GM19452 (cell line): ENCODE data around the gene ZFP82.

ENCODE experiments used
- ATAC-seq: cut with Tn5 transposase; IDR thresholded peaks from one replicate; pipeline ENCODE4 v1.9.1; 2021; ENCODE audit not compliant: unreplicated experiment

ZFP82 gene

DNA sequence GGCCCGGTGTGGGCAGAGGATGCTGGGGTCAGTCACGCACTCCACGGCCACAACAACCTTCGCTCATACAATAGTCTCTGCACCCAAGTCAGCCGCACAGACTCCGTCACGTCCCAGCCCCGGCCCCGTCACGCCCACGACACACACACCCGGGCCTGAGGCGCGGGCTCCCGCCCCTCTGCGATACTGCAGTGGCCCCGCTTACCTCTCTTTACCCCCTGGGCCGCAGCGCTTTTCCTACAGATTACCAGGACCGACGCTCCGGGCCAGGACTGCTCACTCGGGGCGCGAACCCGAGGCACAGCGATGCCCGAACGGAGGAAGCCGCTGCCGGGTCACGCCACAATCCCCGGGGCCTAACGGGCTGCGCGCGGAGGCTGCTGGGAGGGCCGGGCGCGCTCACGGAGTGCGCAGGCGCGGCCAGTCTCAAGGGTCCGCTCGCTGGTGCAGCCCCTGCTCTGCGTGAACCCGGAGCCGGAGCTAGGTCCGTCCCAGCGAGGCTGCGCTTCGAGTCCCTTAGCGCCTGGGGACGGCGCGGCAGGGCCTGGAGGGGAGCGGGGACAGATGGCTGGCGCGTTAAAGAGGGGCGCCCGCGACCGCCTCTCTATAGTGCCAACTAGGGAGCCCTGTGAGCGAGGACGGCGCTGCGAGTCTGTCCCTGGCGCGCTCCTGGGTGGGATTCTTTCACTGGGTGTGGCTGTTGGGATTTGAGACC, at the start of gene ZFP82:
ZFP82 (minus strand) TSS at position 358 of the 715 bp plus-strand sequence. CDS start 8,855 bp downstream, outside the sequence.
- peak; percentile 79 for ATAC-seq

DNA sequence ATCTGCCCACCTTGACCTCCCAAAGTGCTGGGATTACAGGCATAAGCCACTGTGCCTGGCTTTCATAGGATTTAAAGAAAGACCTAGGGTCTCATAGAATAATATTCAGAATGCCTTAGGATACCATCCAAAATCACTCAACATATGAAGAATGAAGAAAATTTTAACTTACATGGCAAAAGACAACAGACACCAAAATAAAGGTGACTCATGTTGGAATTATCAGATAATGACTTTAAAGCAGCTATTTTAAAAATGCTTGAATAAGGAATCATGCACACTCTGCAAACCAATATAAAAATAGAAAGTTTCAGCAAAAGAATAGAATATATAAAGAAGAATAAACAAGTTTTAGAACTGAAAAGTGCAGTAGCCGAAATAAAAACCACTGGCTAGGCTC, 41.6 kb upstream of the ZFP82 start:
- no peak for ATAC-seq

DNA sequence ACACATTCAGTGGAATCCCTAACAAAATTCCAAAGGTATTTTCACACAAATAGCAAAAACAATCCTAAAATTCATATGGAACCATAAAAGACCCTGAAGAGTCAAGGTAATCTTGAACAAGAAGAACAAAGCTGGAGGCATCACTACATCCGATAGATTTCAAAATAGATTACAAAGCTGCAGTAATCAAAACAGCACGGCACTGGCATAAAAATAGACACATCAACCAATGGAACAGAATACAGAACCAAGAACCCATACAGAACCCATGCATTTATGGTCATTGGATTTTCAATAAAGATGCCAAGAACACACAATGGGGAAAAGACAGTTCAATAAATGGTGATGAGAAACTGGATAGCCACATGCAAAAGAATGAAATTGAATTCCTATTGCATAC, 38.4 kb upstream of the ZFP82 start:
- ATAC-seq = no peak

DNA sequence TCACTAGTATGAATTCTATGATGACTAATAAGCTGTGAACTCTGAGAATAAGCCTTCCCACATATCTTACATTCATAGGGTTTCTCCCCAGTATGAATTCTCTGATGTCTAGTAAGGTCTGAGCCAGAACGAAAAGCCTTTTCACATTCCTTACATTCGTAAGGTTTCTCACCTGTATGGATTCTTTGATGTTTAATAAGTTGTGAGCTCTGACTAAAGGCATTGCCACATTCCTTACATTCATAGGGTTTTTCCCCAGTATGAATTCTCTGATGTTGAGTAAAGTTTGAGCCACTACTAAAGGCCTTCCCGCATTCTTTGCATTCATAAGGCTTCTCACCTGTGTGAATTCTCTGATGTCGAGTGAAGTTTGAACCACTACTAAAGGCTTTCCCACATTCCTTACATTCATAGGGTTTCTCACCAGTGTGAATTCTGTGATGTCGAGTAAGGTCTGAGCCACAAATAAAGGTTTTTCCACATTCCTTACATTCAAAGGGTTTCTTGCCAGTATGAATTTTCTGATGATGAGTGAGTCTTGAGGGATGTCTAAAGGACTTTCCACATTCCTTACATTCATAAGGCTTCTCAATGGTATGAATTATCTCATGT, 30.7 kb upstream of the ZFP82 start:
- no peak for ATAC-seq

DNA sequence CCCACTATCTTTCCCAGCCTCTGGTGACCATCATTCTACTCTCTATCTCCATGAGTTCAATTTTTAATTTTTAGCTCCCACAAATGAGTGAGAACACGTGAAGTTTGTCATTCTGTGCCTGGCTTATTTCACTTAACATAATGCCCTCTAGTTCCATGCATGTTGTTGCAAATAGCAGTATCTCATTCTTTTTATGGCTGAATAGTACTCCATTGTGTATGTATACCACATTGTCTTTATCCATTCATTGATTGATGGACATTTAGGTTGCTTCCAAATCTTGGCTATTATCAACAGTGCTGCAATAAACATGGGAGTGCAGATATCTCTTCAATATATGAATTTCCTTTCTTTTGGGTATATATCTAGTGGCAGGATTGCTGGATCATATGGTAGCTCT, 22.9 kb upstream of the ZFP82 start:
- ATAC-seq = no peak

DNA sequence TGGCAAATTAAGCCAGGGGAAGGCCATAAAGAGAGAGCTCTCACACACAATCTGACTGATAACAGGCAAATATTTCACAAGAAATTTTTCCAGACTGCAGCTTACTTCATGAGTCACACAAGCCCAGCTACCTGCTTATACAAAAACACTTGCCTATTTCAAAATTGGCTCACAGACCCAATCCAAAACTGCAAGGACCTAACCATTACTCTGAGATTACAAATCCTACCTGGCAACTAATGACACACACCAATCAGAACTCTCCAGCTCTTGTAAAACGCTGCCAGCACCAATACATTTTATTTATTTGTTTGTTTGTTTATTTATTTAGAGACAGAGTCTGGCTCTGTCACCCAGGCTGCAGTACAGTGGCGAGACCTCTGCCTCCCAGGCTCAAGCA, 18.1 kb upstream of the ZFP82 start:
- no peak for ATAC-seq

DNA sequence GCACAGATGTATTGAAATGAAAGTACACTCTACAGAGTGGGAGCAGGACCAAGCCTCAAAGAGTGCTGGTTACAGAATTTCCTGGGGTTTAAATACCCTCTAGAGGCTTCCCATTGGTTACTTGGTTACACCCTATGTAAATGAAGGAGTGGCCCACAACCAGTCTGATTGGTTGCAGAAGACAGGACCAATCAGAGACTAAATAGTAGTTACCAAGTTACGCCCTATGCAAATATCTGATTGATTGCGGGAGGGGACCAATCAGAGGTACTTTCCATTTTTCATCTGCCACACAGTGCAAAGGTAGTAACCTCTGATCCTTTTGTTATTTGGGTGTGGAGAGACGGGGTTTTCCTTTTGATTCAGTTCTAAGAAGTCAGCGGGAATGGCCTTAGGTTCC, 5.5 kb upstream of the ZFP82 start:
- ATAC-seq = no peak

DNA sequence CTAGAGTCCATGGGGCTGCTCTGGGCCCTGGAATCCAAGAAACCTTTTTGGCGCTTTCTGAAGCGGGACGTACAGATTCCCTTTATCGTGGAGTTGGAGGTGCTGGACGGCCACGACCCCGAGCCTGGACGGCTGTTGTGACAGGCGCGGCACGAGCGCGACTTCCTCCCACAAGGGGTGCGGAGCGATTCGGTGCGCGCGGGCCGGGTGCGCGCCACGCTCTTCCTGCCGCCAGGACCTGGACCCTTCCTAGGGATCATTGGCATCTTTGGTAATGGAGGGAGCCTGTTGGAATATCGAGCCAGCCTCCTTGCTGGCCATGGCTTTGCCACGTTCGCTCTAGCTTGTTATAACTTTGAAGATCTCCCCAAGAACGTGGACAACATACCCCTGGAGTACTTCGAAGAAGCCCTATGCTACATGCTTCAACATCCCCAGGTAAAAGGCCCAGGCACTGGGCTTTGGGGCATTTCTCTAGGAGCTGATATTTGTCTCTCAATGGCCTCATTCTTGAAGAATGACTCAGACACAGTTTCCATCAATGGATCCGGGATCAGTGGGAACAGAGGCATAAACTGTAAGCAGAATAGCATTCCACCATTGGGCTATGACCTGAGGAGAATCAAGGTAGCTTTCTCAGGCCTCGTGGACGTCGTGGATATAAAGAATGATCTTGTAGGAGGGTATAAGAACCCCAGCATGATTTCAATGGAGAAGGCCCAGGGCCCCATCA, 3.5 kb upstream of the ZFP82 start:
- ATAC-seq = no peak

DNA sequence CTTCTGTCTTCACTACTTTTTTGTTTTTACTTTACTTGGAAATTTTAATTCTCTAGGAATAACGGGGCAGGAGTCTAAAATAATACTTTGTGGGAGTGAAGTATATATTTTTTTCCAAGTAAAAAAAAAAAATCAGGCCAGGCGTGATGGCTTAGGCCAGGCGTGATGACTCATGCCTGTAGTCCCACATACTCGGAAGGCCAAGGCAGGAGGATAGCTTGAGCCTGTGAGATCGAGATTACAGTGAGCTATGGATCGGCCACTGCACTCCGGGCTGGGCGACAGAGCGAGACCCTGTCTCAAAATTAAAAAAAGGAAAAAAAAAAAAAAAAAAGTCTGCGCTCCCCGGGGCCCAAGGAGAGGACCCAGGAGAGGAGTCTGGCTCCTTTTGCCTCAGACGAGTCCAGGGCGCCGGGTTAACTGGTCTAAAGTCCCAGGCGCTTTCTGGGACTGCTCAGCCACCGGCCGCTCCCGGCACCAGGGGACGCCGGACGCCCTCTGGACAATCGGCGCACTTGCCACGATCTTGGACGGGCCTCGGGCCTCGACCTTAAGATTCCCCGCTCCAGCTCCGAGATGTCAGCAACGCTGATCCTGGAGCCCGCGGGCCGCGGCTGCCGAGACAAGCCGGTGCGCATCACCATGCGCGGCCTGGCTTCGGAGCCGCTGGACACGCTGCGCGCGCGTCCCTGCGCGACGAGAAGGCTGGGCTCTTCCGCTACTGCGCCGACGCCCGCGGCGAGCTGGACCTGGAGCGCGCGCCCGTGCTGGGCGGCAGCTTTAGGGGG, 2.7 kb upstream of the ZFP82 start:
- no peak for ATAC-seq

DNA sequence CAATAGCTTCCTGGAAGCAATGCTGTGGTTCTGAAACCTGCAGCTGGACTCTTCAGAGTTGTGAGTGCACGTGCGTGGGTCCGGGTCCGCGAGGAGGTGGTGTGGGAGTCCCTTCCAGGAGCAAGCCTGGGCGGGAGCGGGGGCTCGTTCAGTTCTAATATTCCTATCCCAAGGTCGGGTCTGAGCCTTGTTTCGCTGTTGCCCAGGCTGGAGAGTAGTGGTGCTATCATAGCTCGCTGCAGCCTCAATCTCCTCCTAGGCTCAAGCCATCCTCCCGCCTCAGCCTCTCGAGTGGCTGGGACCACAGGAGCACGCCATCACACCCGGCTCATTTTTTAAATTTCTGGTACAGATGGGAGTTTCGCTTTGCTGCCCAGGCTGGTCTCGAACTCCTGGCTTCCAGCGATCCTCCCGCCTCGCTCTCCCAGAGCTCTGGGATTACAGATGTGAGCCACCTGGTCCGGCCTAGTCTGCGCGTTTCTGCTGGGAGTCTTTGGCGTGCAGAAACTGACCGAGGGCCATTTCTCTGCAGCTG, 625 bp downstream of the ZFP82 start:
- ATAC-seq = no peak

DNA sequence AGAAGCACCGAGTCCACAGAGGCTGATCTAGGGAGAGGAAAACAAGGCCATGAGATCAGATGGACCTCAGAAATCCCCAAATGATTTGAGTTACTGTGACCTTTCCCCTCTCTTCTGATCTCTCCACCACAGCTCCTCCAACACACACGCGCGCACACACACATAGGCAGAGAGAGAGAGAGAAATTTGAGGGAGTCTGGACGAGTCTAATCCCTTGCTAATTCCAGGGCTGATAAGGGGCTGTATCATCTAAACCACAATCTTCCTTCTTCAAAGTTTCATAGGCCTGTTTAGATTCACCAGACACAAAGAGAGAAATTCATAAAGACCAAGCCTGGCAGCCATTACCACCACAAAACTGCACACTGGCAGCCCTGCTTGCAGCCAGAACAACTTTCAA, 8.6 kb downstream of the ZFP82 start:
- ATAC-seq = no peak

DNA sequence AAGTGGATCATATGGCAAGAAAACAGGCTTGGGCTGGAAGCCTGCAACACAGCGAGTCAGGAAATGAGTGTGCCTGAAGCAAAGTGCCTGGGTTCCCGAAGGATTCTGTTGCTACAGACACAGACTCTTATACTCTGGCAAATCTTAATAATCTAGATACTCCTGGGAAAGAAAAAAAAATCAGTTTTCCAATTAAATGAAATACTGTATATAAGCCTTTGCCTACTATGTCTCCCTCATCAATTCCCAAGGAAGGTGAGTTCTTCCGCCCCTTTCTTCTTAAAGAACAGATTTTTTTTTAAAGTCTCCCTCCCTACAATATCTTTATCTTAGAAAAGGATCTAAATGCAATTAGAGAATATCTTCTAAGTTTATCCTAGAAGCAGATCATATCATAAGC, 10.3 kb downstream of the ZFP82 start:
- no peak for ATAC-seq

DNA sequence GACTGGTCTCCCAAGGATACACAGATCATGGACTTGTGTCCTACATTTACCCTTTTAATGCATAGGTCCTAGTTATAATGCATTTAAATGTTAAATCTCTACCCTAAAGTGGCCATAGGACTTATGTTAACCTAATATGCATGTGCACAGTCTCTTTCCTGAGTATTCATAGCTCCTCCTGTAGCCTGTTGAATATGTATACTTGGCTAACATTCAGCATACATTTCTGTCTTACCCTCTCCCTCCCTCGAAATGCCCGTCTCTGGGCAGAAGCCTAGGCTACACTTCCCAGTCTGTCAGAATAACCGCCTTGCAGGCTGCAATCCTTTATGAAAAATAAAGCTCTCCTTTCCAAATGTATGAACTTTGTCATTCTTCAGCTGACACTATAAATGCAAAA, 13.9 kb downstream of the ZFP82 start:
- no peak for ATAC-seq

DNA sequence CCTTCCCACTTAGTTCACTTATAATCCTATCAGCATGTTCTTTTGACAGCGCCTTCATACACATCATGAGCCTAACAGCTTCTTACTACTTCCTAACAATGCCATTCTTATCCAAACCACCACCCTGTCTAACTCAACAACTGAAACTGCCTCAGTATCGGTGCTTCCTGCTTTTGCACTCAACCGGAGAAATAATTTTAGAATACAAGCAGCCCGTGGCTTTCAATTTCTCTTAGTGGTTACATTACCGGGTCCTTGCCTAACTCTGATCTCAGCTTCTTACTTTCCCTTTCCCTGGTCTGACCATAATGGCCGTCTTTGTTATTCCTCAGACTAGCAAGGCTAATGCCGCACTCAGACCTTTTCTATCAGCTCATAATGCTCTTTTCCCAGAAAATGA, 17.0 kb downstream of the ZFP82 start:
- ATAC-seq = no peak

DNA sequence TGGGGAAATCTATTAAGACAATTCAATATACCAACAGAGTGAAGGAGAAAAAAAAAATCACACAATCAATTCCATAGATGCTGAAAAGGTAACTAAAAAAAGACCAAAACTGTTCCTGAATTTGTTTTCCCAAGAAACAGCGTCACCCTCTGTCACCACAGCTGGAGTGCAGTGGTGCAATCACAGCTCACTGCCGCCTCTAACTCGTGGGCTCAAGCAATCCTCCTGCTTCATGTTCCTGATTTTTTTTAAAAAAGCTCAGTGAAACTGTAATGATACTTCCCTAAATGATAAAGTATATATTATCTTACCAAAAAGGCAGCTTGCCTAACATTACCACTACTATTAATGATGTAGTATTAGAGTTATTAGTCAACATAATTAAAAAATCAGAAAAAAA, 19.9 kb downstream of the ZFP82 start:
- ATAC-seq = no peak

DNA sequence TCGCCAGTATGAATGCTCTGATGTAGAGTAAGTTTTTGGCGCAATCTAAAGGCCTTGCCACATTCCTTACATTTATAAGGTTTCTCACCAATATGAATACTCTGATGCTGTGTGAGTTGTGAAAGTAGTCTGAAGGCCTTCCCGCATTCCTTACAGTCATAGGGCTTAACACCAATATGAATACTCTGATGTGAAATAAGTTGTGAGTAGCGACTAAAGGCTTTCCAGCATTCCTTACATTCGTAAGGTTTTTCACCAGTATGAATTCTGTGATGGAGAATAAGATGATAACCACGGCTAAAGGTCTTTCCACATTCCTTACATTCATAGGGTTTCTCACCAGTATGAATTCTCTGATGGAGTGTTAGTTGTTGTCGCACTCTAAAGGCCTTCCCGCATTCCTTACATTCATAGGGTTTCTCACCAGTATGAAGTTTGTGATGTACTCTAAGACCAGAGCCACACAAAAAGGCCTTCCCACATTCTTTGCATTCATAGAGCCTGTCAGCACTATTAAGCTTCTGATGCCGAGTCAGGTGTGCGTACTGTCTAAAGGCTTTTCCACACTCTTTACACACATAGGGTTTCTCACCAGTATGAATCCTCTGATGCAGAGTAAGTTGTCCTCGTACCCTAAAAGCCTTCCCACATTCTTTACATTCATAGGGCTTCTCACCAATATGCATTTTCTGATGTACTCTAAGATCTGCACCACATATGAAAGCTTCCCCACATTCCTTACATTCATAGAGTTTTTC, 25.3 kb downstream of the ZFP82 start:
- no peak for ATAC-seq

DNA sequence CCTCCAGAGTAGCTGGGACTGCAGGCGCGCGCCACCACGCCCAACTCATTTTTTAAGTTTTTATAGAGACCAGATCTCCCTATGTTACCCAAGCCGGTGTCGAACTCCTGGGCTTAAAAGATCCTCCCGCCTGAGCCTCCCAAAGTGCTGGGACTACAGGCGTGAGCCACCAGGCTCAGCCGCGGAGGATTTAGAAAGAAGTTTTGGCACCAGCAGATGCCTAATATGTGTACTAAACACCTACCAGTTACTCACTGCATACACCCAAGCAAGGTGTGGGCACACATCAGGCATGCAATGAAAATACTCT, 39.0 kb downstream of the ZFP82 start:
- ATAC-seq = no peak

DNA sequence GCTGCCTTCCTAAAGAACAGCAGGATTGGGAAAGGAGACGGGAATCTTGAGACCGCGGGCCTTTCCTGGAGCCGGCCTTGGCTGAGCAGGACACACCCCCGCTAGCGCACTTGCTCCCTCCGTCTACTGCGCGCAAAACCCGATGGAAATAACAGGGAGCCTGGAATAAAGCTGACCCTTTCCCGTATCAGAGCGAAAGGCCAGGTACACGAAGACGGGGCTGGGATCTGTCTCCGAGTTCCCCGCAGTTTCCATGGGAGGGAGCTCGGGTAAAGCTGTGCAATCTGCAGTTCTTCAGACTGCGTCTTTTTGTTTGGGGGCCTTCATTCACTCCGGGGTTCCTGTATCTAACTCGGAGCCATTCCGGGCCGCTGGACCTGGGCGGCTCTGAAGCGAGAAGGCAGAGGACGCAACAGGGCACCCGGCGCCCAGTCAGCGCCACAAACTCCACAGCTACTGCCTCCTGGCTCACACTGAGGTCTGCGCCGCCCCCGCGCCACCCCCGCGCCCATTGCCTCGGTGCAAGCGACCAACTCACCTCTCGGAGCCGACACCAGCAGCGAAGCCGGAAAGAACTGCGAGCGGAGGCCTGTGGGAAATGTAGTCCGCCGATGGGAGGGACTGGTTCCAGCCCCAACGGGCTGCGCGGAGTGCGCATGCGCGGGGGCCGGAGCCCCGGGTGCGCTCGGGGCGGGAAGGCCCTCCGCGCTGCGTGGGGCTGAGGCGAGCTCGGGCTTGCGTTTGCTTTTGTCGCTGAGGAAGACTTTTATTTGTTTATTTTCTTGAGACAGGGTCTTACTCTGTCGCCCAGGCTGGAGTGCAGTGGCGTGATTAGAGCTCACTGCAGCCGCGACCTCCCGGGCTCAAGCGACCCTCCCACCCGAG, 39.6 kb downstream of the ZFP82 start, which contains the start of gene ZFP14:
ZFP14 (minus strand) TSS at position 577 of the 885 bp plus-strand sequence. CDS start 11,309 bp downstream, outside the sequence.
- peak; percentile 95 for ATAC-seq

DNA sequence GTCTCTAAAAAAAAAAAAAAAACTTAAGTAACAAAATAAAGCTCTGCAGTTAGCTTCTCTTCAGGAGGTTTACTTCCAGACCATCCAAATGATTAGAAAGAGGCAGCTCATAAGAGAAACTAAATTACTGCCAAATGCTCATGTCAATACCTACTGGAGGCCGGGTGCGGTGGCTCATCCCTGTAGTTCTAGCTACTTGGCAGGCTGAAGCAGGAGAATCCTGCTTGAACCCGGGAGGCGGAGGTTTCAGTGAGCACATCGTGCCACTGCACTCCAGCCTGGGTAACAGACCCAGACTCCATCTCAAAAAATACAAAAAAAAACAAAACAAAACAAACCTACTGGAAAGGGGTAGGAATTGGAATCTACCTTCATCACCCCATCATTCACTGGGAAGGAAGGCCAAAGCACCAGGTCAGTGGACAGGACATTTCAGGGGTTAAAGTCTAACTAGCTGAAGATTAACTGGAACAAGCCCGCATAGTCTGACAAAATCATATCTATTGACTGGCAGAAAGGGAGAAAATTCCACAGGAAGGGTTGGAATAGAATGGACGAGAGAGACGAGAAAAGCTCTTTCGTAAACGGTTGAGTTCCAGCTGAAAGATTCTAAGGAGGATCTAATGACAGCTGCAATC, 40.8 kb downstream of the ZFP82 start:
- no peak for ATAC-seq
